Transverse colon (tissue), 3 donors: ENCODE measurements around the gene TMC3.

Experiments
- POLR2A ChIP-seq: fragments of 450-650 bp; IDR thresholded peaks from one replicate; pipeline ENCODE4 v1.6.1; 2016; ENCODE audit warnings: antibody characterized with exemption, mild to moderate bottlenecking, moderate library complexity
- TF ChIP-seq, protein P1 (sequence below), 5 experiments: fragments of 200-600 bp in 3 of 5; fragments of 450-650 bp in 2 of 5; sonication (generic) in 3 of 5; IDR thresholded peaks; 1 replicate in 2 of 5; 2 replicates in 3 of 5; pipeline ENCODE4 v1.5.1; 2016 to 2017; ENCODE audit warnings: antibody characterized with exemption in 5 of 5, inconsistent platforms in 3 of 5, mild to moderate bottlenecking in 2 of 5, moderate library complexity in 1 of 5

DNA sequence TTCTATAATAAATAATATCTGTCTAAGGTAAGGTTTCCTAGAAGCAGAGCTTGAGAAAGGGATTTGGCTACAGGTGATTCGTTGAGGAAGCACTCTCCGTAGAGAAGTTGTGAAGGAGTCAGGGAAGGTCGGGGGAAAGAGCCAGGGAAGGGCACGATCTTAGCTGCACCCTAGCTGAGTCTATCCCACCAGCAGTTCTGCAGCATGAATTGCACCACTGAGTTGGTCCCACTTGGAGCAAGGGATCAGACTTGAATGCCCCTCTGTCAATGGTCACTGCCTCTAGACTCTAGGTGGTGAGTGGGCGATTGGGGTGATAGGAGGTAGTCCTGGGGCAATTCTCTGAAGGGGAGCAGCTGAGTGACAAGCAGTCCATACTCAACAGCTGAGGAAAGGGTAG lies 13.5 kb downstream of the TMC3 start:
- TF ChIP-seq, protein P1, sequence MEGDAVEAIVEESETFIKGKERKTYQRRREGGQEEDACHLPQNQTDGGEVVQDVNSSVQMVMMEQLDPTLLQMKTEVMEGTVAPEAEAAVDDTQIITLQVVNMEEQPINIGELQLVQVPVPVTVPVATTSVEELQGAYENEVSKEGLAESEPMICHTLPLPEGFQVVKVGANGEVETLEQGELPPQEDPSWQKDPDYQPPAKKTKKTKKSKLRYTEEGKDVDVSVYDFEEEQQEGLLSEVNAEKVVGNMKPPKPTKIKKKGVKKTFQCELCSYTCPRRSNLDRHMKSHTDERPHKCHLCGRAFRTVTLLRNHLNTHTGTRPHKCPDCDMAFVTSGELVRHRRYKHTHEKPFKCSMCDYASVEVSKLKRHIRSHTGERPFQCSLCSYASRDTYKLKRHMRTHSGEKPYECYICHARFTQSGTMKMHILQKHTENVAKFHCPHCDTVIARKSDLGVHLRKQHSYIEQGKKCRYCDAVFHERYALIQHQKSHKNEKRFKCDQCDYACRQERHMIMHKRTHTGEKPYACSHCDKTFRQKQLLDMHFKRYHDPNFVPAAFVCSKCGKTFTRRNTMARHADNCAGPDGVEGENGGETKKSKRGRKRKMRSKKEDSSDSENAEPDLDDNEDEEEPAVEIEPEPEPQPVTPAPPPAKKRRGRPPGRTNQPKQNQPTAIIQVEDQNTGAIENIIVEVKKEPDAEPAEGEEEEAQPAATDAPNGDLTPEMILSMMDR (IDR thresholded peaks at IDR 0.05) = no peak
- no peak for TF ChIP-seq POLR2A
